ENCODE measurements around the gene FAM114A1.

Gene FAM114A1

GRCh38 chr4:38867478-38868058 lies at the start of gene FAM114A1:
FAM114A1 (plus strand) TSS chr4:38867806; CDS start chr4:38878079, 10,273 bp downstream.
- TF ChIP-seq CTCF (conservative IDR thresholded peaks at IDR 0.05), result no peak
- peak within 1 kb of the TSS; percentile 83 for H3K27ac ChIP-seq

GRCh38 chr4:38818441-38818976 lies 49.1 kb upstream of the FAM114A1 start:
- TF ChIP-seq ZFX (IDR thresholded peaks at IDR 0.05) (no peak), CTCF (conservative IDR thresholded peaks at IDR 0.05) (no peak)
- no peak overlapping the region for H3K27ac ChIP-seq

GRCh38 chr4:38819569-38819968 lies 48.0 kb upstream of the FAM114A1 start:
- TF ChIP-seq ZFX (IDR thresholded peaks at IDR 0.05), result no peak
- no peak for TF ChIP-seq CTCF (conservative IDR thresholded peaks at IDR 0.05)

GRCh38 chr4:38820329-38821061 lies 47.1 kb upstream of the FAM114A1 start:
- H3K27ac ChIP-seq, result no peak overlapping the region
- TF ChIP-seq ZFX (IDR thresholded peaks at IDR 0.05), result no peak
- no peak for TF ChIP-seq CTCF (conservative IDR thresholded peaks at IDR 0.05)

More at GRCh38 chr4:38819569-38819968, 48.0 kb upstream of the FAM114A1 start:
- no peak overlapping the region for H3K27ac ChIP-seq

- no peak overlapping the region for H3K27ac ChIP-seq
- TF ChIP-seq CTCF (conservative IDR thresholded peaks at IDR 0.05) (no peak), ZFX (IDR thresholded peaks at IDR 0.05) (no peak)
These were observed 45.9 kb upstream of the FAM114A1 start for GRCh38 chr4:38821739-38822138.

GRCh38 chr4:38822748-38823303 lies 44.8 kb upstream of the FAM114A1 start:
- no peak overlapping the region for H3K27ac ChIP-seq
- no peak for TF ChIP-seq CTCF (conservative IDR thresholded peaks at IDR 0.05)
- TF ChIP-seq ZFX (IDR thresholded peaks at IDR 0.05), result no peak

- no peak overlapping the region for H3K27ac ChIP-seq
- TF ChIP-seq CTCF (conservative IDR thresholded peaks at IDR 0.05) (no peak), ZFX (IDR thresholded peaks at IDR 0.05) (no peak)
These were observed 43.8 kb upstream of the FAM114A1 start for GRCh38 chr4:38823766-38824165.
